Activated naive CD8-positive, alpha-beta T cell treated with anti-CD3 and anti-CD28 coated beads for 36 hours (primary cell): ENCODE data around the gene TIMP2. TPM values are rescaled to one million over a fixed set of nuclear protein-coding genes. Genes with fewer than 3 reads are reported as not detected.
"Not testable (repeated sequence)": the region's sequence is repeated elsewhere in the genome, so short reads cannot be mapped to it uniquely, and the experiment has no call there.

Experiments
- DNase-seq: peaks from one replicate; pipeline ENCODE4 v3.0.0; 2021
- H3K27ac Mint-ChIP-seq: one replicate; pipeline ENCODE4 v1.8.0; 2022; ENCODE audit warnings: mild to moderate bottlenecking, moderate library complexity, mixed read lengths
- H3K27me3 Mint-ChIP-seq: one replicate; pipeline ENCODE4 v1.8.0; 2022; ENCODE audit warnings: mild to moderate bottlenecking, mixed read lengths
- H3K36me3 Mint-ChIP-seq: one replicate; pipeline ENCODE4 v1.8.0; 2021; ENCODE audit warnings: mild to moderate bottlenecking, mixed read lengths
- H3K4me1 Mint-ChIP-seq: one replicate; pipeline ENCODE4 v1.8.0; 2021; ENCODE audit warnings: mixed read lengths
- H3K4me3 Mint-ChIP-seq: one replicate; pipeline ENCODE4 v1.8.0; 2022; ENCODE audit warnings: mild to moderate bottlenecking, moderate library complexity, mixed read lengths
- H3K9me3 Mint-ChIP-seq: one replicate; pipeline ENCODE4 v1.8.0; 2022; ENCODE audit warnings: mixed read lengths
- total RNA-seq, 2 experiments: library from RNA; stranded (reverse); gene quantifications; one replicate each; pipeline ENCODE4 v1.2.3, GENCODE V29; 2021

TIMP2 gene
- total RNA-seq, 2 experiments from 2014 or later, result 1.2 to 1.3 TPM

GRCh38 chr17:78925662-78926555, 722 bp upstream of the TIMP2 start:
- H3K4me3 Mint-ChIP-seq, result no peak overlapping the region
- H3K27me3 Mint-ChIP-seq, result peaks cover 14% of the 10 kb centered on the region
- H3K9me3 Mint-ChIP-seq, result no peaks in the 10 kb centered on the region
- H3K4me1 Mint-ChIP-seq, result peaks cover 11% of the 10 kb centered on the region
- no peaks in the 10 kb centered on the region for H3K36me3 Mint-ChIP-seq
- no peak for DNase-seq
- no peak overlapping the region for H3K27ac Mint-ChIP-seq

DNA sequence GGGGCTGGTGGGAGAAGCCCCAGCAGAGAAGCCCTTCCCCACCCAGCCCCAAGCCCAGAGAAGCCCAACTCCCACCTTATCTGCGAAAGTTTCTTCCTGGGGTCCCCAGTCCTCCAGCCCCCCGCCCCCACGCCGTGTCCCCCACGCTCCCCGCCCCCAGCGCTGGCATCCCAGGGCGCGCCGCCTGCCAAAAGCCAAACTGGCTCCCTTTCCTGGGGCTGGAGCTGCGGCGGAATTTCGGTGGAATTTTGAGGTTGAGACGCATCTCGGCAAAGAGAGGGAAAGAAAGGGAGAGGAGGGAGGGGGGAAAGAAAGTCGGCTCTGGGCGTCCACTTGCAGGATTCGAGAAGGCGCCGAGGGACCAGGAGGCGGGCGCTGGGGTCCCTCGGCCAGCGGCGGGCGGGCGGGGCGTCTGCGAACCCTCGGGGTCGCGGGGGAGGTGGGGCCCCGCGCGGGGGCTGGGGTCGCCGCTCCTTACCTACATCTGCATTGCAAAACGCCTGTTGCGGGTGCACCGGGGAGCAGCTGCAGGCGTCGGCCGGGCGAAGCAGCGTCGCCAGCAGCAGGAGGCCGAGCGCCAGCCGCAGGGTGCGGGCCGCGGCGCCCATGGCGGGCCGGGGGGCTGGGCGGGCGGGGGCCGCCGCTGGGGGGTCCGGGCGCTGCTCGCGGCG, 571 bp downstream of the TIMP2 start:
- peaks cover 11% of the 10 kb centered on the region for H3K4me1 Mint-ChIP-seq
- no peaks in the 10 kb centered on the region for H3K36me3 Mint-ChIP-seq
- peak overlapping the region; percentile 64 for H3K4me3 Mint-ChIP-seq
- DNase-seq, result no peak
- H3K27me3 Mint-ChIP-seq, result peaks cover 14% of the 10 kb centered on the region
- H3K27ac Mint-ChIP-seq, result no peak overlapping the region
- no peaks in the 10 kb centered on the region for H3K9me3 Mint-ChIP-seq

GRCh38 chr17:78923660-78924453, 1.3 kb downstream of the TIMP2 start:
- Mint-ChIP-seq H3K36me3 (no peaks in the 10 kb centered on the region), H3K4me1 (peaks cover 11% of the 10 kb centered on the region), H3K4me3 (peak overlapping the region; percentile 64), H3K27ac (peak overlapping the region; percentile 60), H3K27me3 (peaks cover 14% of the 10 kb centered on the region), H3K9me3 (no peaks in the 10 kb centered on the region)
- peak; percentile 73 for DNase-seq

DNA sequence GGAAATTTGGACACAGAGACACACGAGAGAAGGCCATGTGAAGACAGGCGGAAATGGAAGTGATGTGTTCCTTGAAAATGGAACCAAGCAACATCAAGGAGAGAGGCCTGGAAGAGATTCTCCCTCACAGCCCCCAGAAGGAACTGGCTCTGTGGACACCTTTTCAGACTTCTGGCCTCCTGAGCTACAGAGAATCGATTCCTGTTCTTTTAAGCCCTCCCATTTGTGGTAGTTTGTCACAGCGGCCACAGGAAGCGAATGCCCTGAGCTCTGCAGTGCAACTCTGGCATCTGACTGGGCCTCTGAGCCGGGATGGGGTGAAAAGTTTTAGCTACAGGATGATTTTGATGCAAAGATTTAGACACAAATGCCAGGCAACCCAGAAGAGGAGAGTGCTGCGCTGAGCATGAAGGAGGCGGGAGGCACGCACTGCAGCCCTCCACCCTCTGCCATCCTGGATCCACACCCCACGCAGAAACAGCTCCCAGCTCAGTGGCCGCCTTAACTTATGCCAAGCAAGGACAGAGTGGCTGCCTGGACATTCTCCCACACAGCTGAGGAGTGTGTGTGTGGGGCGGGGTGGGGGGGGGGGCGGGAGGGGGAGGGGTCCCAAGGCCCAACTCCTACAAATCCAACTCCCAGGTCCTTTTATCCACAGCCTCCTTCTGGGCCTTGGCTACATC, 2.2 kb downstream of the TIMP2 start:
- Mint-ChIP-seq H3K4me1 (peaks cover 12% of the 10 kb centered on the region), H3K36me3 (no peaks in the 10 kb centered on the region), H3K9me3 (no peaks in the 10 kb centered on the region), H3K27ac (peak overlapping the region; percentile 60), H3K27me3 (peaks cover 14% of the 10 kb centered on the region), H3K4me3 (peak overlapping the region; percentile 30)
- DNase-seq, result no peak

GRCh38 chr17:78921437-78921971, 3.7 kb downstream of the TIMP2 start:
- Mint-ChIP-seq H3K36me3 (no peaks in the 10 kb centered on the region), H3K27ac (no peak overlapping the region), H3K9me3 (no peaks in the 10 kb centered on the region), H3K4me3 (no peak overlapping the region), H3K27me3 (peaks cover 14% of the 10 kb centered on the region), H3K4me1 (peaks cover 16% of the 10 kb centered on the region)
- DNase-seq, result no peak

GRCh38 chr17:78920528-78920927, 4.7 kb downstream of the TIMP2 start:
- Mint-ChIP-seq H3K4me3 (no peak overlapping the region), H3K9me3 (no peaks in the 10 kb centered on the region), H3K36me3 (no peaks in the 10 kb centered on the region), H3K27ac (no peak overlapping the region), H3K4me1 (peaks cover 21% of the 10 kb centered on the region), H3K27me3 (peaks cover 10% of the 10 kb centered on the region)
- no peak for DNase-seq

- Mint-ChIP-seq H3K27ac (no peak overlapping the region), H3K36me3 (no peaks in the 10 kb centered on the region), H3K4me3 (no peak overlapping the region), H3K27me3 (peaks cover 10% of the 10 kb centered on the region), H3K9me3 (no peaks in the 10 kb centered on the region), H3K4me1 (peaks cover 21% of the 10 kb centered on the region)
- no peak for DNase-seq
Observed at GRCh38 chr17:78919861-78920450, 5.2 kb downstream of the TIMP2 start.

DNA sequence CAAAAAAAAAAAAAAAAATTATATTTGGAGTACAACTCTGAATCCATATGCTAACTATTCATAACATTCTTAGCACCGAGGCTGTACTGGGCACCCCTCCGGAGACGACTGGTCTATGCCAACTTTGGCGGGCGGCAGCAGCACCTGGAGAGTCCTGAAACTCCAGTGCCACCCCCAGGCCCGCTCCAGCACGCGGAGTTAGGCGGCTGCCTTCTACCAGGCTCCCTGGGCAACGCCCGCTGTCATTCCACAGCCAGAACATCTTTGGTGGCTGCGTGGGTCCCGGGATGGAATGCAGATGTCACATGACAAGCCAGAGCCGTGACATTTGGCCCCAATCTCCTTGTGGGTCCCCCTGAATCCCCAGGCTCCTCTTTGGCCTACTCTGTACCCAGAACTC, 6.2 kb downstream of the TIMP2 start:
- no peak overlapping the region for H3K4me3 Mint-ChIP-seq
- H3K27me3 Mint-ChIP-seq, result peaks cover 10% of the 10 kb centered on the region
- DNase-seq, result no peak
- no peaks in the 10 kb centered on the region for H3K36me3 Mint-ChIP-seq
- H3K27ac Mint-ChIP-seq, result no peak overlapping the region
- H3K4me1 Mint-ChIP-seq, result peaks cover 21% of the 10 kb centered on the region
- no peaks in the 10 kb centered on the region for H3K9me3 Mint-ChIP-seq

- Mint-ChIP-seq H3K27ac (no peak overlapping the region), H3K9me3 (no peaks in the 10 kb centered on the region), H3K36me3 (no peaks in the 10 kb centered on the region), H3K4me3 (no peak overlapping the region), H3K27me3 (peaks cover 2% of the 10 kb centered on the region), H3K4me1 (peaks cover 10% of the 10 kb centered on the region)
- no peak for DNase-seq
Observed at GRCh38 chr17:78917451-78918275, 7.5 kb downstream of the TIMP2 start.

DNA sequence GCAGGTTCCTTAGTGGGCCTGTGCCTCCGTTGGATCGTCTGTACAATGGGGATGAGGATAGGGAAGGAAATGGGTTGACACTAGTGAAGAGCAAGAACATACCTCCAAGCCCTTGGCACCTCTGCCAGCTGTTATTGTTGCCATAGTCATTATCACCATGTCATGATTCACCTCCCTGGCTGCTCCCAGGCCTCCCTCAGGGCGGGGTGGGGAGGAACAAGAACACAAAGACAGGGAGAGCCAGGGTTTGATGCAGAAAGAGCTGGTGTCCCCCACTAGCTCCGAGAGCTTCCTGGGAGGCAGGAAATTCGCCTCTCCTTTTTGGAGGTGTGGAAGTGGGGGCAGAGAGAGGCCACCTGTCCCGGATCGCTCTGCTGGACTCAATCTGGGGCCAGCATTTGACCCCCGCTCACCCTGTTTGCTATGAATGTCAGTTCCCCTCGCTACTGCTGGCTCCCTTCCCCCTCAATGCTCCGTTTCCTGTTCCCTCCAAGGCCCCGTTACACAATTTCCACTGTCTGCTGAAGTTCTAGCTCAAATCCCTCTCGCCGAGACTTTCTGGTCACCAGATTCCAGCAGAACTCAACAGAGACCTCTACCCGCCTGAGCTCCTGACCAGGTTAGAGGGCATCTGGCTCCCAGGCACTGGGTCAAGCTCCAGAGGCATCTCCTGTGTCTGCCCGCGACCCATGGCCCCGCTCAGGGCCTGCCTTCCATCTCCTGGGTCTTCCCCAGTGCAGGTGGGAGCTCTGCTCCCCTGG, 9.1 kb downstream of the TIMP2 start:
- Mint-ChIP-seq H3K4me1 (peaks cover 10% of the 10 kb centered on the region), H3K27ac (peak overlapping the region; percentile 36), H3K27me3 (no peaks in the 10 kb centered on the region), H3K9me3 (no peaks in the 10 kb centered on the region), H3K4me3 (peak overlapping the region; percentile 32), H3K36me3 (no peaks in the 10 kb centered on the region)
- DNase-seq, result no peak

GRCh38 chr17:78913115-78913514, 12.1 kb downstream of the TIMP2 start:
- no peaks in the 10 kb centered on the region for H3K36me3 Mint-ChIP-seq
- H3K27ac Mint-ChIP-seq, result no peak overlapping the region
- H3K4me3 Mint-ChIP-seq, result no peak overlapping the region
- peaks cover 10% of the 10 kb centered on the region for H3K4me1 Mint-ChIP-seq
- no peaks in the 10 kb centered on the region for H3K9me3 Mint-ChIP-seq
- DNase-seq, result no peak
- H3K27me3 Mint-ChIP-seq, result no peaks in the 10 kb centered on the region

DNA sequence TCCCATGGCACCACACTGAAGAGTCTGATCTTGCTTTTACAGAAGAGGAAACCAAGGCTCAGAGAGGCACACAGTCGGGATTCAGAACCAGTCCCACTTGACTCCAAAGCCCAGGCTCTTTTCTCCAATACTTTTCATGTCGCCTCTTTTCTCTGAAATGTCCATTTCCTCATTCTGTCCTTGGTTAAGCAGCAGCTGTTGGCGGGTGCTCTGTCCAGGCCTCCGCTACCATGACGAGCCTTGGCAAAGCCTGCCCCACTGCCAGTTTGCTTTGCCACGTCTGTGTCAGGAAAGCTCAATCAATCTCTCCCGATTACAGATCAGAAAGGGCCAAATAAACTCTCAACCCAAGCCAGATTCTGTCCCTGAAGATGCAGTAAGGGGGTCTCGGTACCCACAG, 13.1 kb downstream of the TIMP2 start:
- Mint-ChIP-seq H3K4me1 (peaks cover 5% of the 10 kb centered on the region), H3K36me3 (no peaks in the 10 kb centered on the region), H3K27me3 (no peaks in the 10 kb centered on the region), H3K27ac (no peak overlapping the region), H3K4me3 (no peak overlapping the region), H3K9me3 (no peaks in the 10 kb centered on the region)
- no peak for DNase-seq

- H3K27ac Mint-ChIP-seq, DNase-seq, H3K9me3 Mint-ChIP-seq, H3K4me1 Mint-ChIP-seq, H3K36me3 Mint-ChIP-seq, H3K4me3 Mint-ChIP-seq, H3K27me3 Mint-ChIP-seq: not testable (repeated sequence)
Observed at GRCh38 chr17:78911543-78911942, 13.6 kb downstream of the TIMP2 start.
